Fibroblast of lung (primary cell): ENCODE data around the gene CAMTA1. TPM values are rescaled to one million over a fixed set of nuclear protein-coding genes. Genes with fewer than 3 reads are reported as not detected.

Experiments
- DNase-seq, 2 donors: peaks; one replicate each; pipeline versions ENCODE4 v3.0.0 to v3.0.0-alpha.2; 2010; ENCODE audit warnings: low read depth in 2 of 2
- H2AFZ ChIP-seq: 2 replicates; pipeline ENCODE4 v1.5.1; 2012; ENCODE audit warnings: low read length, control low read depth, inconsistent platforms
- H3K27ac ChIP-seq: 2 replicates; pipeline ENCODE4 v1.5.1; 2011; ENCODE audit warnings: low read length, control low read depth; ENCODE audit not compliant: insufficient read depth
- H3K27me3 ChIP-seq: 2 replicates; pipeline ENCODE4 v1.5.1; 2011; ENCODE audit warnings: mild to moderate bottlenecking, low read length; ENCODE audit not compliant: control insufficient read depth, insufficient read depth
- H3K36me3 ChIP-seq: 2 replicates; pipeline ENCODE4 v1.5.1; 2011; ENCODE audit warnings: low read length; ENCODE audit not compliant: control insufficient read depth, insufficient read depth
- H3K4me1 ChIP-seq: 2 replicates; pipeline ENCODE4 v1.5.1; 2011; ENCODE audit warnings: low read length; ENCODE audit not compliant: control insufficient read depth, insufficient read depth; ENCODE audit errors: extremely low read depth
- H3K4me2 ChIP-seq: 2 replicates; pipeline ENCODE4 v1.5.1; 2011; ENCODE audit warnings: low read length, control low read depth; ENCODE audit not compliant: insufficient read depth; ENCODE audit errors: extremely low read depth
- H3K4me3 ChIP-seq, 4 experiments: fragments of 200-600 bp in 1 of 4; sonication (generic) in 1 of 4; replicated peaks in 1 of 4; 2 replicates each; pipeline ENCODE4 v1.5.1; 2011 to 2016; ENCODE audit warnings: low read length in 4 of 4, low read depth in 3 of 4, mild to moderate bottlenecking in 3 of 4, control low read depth in 2 of 4, inconsistent platforms in 1 of 4, mixed read lengths in 1 of 4; ENCODE audit not compliant: insufficient read depth in 1 of 4; ENCODE audit errors: control extremely low read depth in 1 of 4
- H3K79me2 ChIP-seq: 2 replicates; pipeline ENCODE4 v1.5.1; 2012; ENCODE audit warnings: mild to moderate bottlenecking, low read length, inconsistent platforms; ENCODE audit not compliant: control insufficient read depth, insufficient read depth
- H3K9ac ChIP-seq: 2 replicates; pipeline ENCODE4 v1.5.1; 2011; ENCODE audit warnings: mild to moderate bottlenecking, low read length, control low read depth; ENCODE audit not compliant: insufficient read depth
- H3K9me3 ChIP-seq: 2 replicates; pipeline ENCODE4 v1.5.1; 2012; ENCODE audit warnings: low read depth, low read length; ENCODE audit not compliant: control insufficient read depth, insufficient read depth
- H4K20me1 ChIP-seq: 2 replicates; pipeline ENCODE4 v1.5.1; 2011; ENCODE audit warnings: low read length; ENCODE audit not compliant: control insufficient read depth, insufficient read depth; ENCODE audit errors: extremely low read depth
- EZH2 ChIP-seq: IDR thresholded peaks from 2 replicates; pipeline ENCODE4 v1.5.1; 2012; ENCODE audit warnings: low read length, control low read depth, mild to moderate bottlenecking; ENCODE audit errors: missing control alignments
- polyA plus RNA-seq, 2 donors: library from polyadenylated mRNA; depleted of rRNA in 1 of 2; stranded (reverse) in 1 of 2; unstranded in 1 of 2; fragments of >200 nt; gene quantifications; 2 replicates each; pipeline ENCODE4 v1.2.1, GENCODE V29; 2011 to 2012; ENCODE audit warnings: missing spikeins in 1 of 2
- total RNA-seq: library from RNA; depleted of rRNA; stranded (reverse); fragments of >200 nt; gene quantifications from 2 replicates; pipeline ENCODE4 v1.2.1, GENCODE V29; 2014
- TF ChIP-seq, protein P1 (sequence below), 2 donors: IDR thresholded peaks in 1 of 2; conservative IDR thresholded peaks in 1 of 2; 1 replicate in 1 of 2; 2 replicates in 1 of 2; pipeline ENCODE4 v1.5.1; 2011 to 2012; ENCODE audit warnings: low read length in 2 of 2, control low read depth in 1 of 2, inconsistent platforms in 1 of 2, low read depth in 1 of 2, mild to moderate bottlenecking in 1 of 2

The CAMTA1 gene
- total and polyA plus RNA-seq, 2 donors (not counting 1 experiment from before 2014, with no cell fraction given), result 47.6 to 86.0 TPM

GRCh38 chr1:7474143-7474490 is 688.9 kb downstream of the CAMTA1 start:
- no peak overlapping the region for H3K4me2 ChIP-seq
- H3K36me3 ChIP-seq, result no peaks in the 10 kb centered on the region
- H3K9me3 ChIP-seq, result no peaks in the 10 kb centered on the region
- no peak overlapping the region for H2AFZ ChIP-seq
- H3K79me2 ChIP-seq, result no peaks in the 10 kb centered on the region
- TF ChIP-seq, protein P1, sequence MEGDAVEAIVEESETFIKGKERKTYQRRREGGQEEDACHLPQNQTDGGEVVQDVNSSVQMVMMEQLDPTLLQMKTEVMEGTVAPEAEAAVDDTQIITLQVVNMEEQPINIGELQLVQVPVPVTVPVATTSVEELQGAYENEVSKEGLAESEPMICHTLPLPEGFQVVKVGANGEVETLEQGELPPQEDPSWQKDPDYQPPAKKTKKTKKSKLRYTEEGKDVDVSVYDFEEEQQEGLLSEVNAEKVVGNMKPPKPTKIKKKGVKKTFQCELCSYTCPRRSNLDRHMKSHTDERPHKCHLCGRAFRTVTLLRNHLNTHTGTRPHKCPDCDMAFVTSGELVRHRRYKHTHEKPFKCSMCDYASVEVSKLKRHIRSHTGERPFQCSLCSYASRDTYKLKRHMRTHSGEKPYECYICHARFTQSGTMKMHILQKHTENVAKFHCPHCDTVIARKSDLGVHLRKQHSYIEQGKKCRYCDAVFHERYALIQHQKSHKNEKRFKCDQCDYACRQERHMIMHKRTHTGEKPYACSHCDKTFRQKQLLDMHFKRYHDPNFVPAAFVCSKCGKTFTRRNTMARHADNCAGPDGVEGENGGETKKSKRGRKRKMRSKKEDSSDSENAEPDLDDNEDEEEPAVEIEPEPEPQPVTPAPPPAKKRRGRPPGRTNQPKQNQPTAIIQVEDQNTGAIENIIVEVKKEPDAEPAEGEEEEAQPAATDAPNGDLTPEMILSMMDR (conservative IDR thresholded peaks at IDR 0.05 in 1 of 2, IDR thresholded peaks at IDR 0.05 in 1 of 2; ENCODE audit: low read depth in 1 of 2, low read length in 2 of 2), result no peak
- TF ChIP-seq EZH2, result no peak
- H3K4me1 ChIP-seq, result peaks cover 23% of the 10 kb centered on the region
- no peak overlapping the region for H3K4me3 ChIP-seq
- no peaks in the 10 kb centered on the region for H4K20me1 ChIP-seq
- H3K9ac ChIP-seq, result no peak overlapping the region
- no peak for DNase-seq
- H3K27me3 ChIP-seq, result no peaks in the 10 kb centered on the region
- no peak overlapping the region for H3K27ac ChIP-seq

- DNase-seq, result no peak
- peaks cover 21% of the 10 kb centered on the region for H3K4me1 ChIP-seq
- H3K27me3 ChIP-seq, result no peaks in the 10 kb centered on the region
- H2AFZ ChIP-seq, result no peak overlapping the region
- H4K20me1 ChIP-seq, result no peaks in the 10 kb centered on the region
- no peaks in the 10 kb centered on the region for H3K36me3 ChIP-seq
- no peak overlapping the region for H3K27ac ChIP-seq
- TF ChIP-seq EZH2, result no peak
- TF ChIP-seq, protein P1 (conservative IDR thresholded peaks at IDR 0.05 in 1 of 2, IDR thresholded peaks at IDR 0.05 in 1 of 2; ENCODE audit: low read depth in 1 of 2, low read length in 2 of 2), result no peak
- no peaks in the 10 kb centered on the region for H3K79me2 ChIP-seq
- H3K4me3 ChIP-seq, result no peak overlapping the region
- no peak overlapping the region for H3K9ac ChIP-seq
- H3K4me2 ChIP-seq, result no peak overlapping the region
- H3K9me3 ChIP-seq, result no peaks in the 10 kb centered on the region
Measured at GRCh38 chr1:7474786-7475502, 689.7 kb downstream of the CAMTA1 start.

DNA sequence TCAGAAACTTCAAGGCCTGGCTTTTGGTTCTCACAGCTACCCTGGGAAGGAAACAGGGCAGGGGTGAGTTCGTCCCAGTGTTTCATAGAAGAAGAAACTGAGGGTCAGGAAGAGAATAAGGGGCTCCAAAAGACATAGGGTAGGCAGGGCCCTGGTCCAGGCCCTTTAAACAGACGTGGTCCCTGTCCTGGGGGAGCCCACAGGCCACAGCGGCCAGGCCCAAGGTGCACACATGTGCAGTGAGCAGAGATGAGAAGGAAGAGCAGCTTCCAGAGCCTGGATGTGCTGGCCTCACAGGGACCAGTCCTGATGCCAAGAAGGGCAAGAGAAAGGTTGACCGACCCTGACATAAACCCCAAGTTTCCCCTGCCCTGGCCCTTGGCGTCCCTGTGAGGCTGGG is 690.4 kb downstream of the CAMTA1 start:
- no peaks in the 10 kb centered on the region for H3K79me2 ChIP-seq
- H3K36me3 ChIP-seq, result no peaks in the 10 kb centered on the region
- peaks cover 16% of the 10 kb centered on the region for H3K4me1 ChIP-seq
- H3K4me3 ChIP-seq, result no peak overlapping the region
- H2AFZ ChIP-seq, result no peak overlapping the region
- no peaks in the 10 kb centered on the region for H3K27me3 ChIP-seq
- no peak overlapping the region for H3K9ac ChIP-seq
- H3K4me2 ChIP-seq, result no peak overlapping the region
- DNase-seq, result no peak
- no peak overlapping the region for H3K27ac ChIP-seq
- TF ChIP-seq, protein P1 (conservative IDR thresholded peaks at IDR 0.05 in 1 of 2, IDR thresholded peaks at IDR 0.05 in 1 of 2; ENCODE audit: low read depth in 1 of 2, low read length in 2 of 2), result no peak
- no peak for TF ChIP-seq EZH2
- H4K20me1 ChIP-seq, result no peaks in the 10 kb centered on the region
- no peaks in the 10 kb centered on the region for H3K9me3 ChIP-seq
